NT2/D1 (cell line): ENCODE results near the gene HAND2.

Experiments
- YY1 ChIP-seq: IDR thresholded peaks from 2 replicates; pipeline ENCODE4 v1.6.1; 2011; ENCODE audit not compliant: insufficient read length, insufficient read depth
- ZNF274 ChIP-seq: IDR thresholded peaks from 2 replicates; pipeline ENCODE4 v1.6.1; 2011; ENCODE audit warnings: mild to moderate bottlenecking, low read depth, low read length

DNA sequence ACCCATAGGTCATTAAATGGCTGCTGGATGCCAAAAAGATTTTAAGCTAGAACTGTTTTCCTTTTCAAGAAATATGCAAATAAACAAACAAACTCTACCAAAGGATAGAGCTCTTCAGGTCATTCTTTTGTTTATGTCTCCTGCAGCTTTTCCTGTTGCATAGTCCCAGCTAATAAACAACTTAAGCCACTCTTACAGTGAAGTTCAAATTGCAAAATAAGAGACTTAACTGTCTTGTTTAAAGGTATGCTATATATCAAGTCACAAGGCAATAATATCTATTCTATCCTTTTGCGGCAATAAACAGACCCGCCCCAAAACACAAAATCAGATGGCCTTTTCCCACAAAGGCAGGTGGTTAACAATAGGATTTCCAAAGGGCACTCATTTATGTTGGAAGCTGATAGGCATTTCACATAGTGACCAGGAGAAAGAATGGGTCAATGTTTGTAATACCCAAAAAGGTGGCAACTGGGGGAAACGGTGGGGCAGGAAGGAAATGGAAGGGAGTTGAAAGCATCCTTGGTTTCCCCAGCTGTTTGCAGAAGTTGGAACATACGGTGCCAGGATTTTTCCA lies 15.3 kb downstream of the HAND2 start:
- no peak for TF ChIP-seq YY1
- TF ChIP-seq ZNF274 = no peak
